VCaP (cell line): ENCODE results near the gene ALKBH8.
"Not testable (repeated sequence)": the region's sequence is repeated elsewhere in the genome, so short reads cannot be mapped to it uniquely, and the experiment has no call there.

Experiments used
- H3K27ac ChIP-seq: fragments of 450-650 bp; 2 replicates; pipeline ENCODE4 v1.5.1; 2017
- TF ChIP-seq, protein P1 (sequence below): fragments of 450-650 bp; conservative IDR thresholded peaks from 2 replicates; pipeline ENCODE4 v1.5.1; 2017; ENCODE audit warnings: mild to moderate bottlenecking, moderate library complexity

Gene ALKBH8

GRCh38 chr11:107590460-107591377 lies 25.2 kb upstream of the ALKBH8 start, which contains the start of gene ELMOD1:
Gene ELMOD1, plus strand, starts transcription at chr11:107591147. Its CDS starts 27,043 bp downstream, at chr11:107618190.
- H3K27ac ChIP-seq: no peak within 1 kb of the TSS
- TF ChIP-seq, protein P1, sequence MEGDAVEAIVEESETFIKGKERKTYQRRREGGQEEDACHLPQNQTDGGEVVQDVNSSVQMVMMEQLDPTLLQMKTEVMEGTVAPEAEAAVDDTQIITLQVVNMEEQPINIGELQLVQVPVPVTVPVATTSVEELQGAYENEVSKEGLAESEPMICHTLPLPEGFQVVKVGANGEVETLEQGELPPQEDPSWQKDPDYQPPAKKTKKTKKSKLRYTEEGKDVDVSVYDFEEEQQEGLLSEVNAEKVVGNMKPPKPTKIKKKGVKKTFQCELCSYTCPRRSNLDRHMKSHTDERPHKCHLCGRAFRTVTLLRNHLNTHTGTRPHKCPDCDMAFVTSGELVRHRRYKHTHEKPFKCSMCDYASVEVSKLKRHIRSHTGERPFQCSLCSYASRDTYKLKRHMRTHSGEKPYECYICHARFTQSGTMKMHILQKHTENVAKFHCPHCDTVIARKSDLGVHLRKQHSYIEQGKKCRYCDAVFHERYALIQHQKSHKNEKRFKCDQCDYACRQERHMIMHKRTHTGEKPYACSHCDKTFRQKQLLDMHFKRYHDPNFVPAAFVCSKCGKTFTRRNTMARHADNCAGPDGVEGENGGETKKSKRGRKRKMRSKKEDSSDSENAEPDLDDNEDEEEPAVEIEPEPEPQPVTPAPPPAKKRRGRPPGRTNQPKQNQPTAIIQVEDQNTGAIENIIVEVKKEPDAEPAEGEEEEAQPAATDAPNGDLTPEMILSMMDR: peak; percentile 47

GRCh38 chr11:107587306-107587979 lies 21.9 kb upstream of the ALKBH8 start:
- TF ChIP-seq, protein P1: no peak
- H3K27ac ChIP-seq: no peak overlapping the region

GRCh38 chr11:107583629-107584195 lies 18.2 kb upstream of the ALKBH8 start:
- TF ChIP-seq, protein P1: no peak

GRCh38 chr11:107581147-107581546 lies 15.6 kb upstream of the ALKBH8 start:
- TF ChIP-seq, protein P1: no peak
- no peak overlapping the region for H3K27ac ChIP-seq

More at GRCh38 chr11:107583629-107584195, 18.2 kb upstream of the ALKBH8 start:
- no peak overlapping the region for H3K27ac ChIP-seq

DNA sequence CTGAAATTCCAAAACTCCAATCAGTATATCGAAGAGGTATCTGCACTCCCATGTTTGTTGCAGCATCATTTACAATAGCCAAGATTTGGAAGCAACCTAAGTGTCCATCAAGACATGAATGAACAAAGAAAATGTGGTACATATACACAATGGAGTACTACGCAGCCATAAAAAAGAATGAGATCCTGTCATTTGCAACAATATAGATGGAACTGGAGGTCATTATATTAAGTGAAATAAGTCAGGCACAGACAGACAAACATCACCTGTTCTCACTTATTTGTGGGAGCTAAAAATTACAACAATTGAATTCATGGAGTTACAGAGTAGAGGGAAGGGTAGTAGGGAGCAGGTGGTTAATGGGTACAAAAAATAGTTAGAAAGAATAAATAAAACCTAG lies 13.6 kb upstream of the ALKBH8 start:
- not testable (repeated sequence) for H3K27ac ChIP-seq

DNA sequence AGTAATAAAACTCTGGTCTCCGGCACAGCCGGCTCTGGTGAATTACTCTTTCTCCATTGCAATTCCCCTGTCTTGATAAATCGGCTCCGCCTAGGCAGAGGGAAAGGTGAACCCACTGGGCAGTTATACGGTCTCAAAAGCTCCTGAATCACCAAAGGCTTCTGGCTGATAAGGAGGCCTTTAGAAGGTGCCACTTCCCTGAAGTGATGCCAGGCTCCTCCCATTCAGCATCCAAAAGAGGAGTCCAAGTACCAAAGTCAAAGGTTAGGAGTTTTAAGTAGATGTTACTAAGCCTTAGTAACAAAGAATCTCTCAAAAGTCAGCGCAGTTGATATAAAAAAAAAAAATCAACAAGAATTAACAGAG lies 11.8 kb upstream of the ALKBH8 start:
- TF ChIP-seq, protein P1: no peak

GRCh38 chr11:107576497-107577345 lies 11.2 kb upstream of the ALKBH8 start:
- TF ChIP-seq, protein P1: peak; percentile 89
- not testable (repeated sequence) for H3K27ac ChIP-seq

More for the DNA sequence above, 11.8 kb upstream of the ALKBH8 start:
- H3K27ac ChIP-seq: no peak overlapping the region
